Muscle of back (tissue), 11 donors: ENCODE measurements around the gene ANKFN1. TPM values are rescaled to one million over a fixed set of nuclear protein-coding genes. Genes with fewer than 3 reads are reported as not detected.
A peak's percentile ranks its signal among the peaks of the same experiment; 100 is the strongest.

ENCODE experiments used
- DNase-seq, 3 donors: peaks; one replicate each; pipeline versions ENCODE4 v3.0.0 to v3.0.0-alpha.2; 2013
- polyA plus RNA-seq, 10 donors: library from polyadenylated mRNA; unstranded; fragments of 120-200 nt; gene quantifications; one replicate each; pipeline ENCODE4 v1.2.1, GENCODE V29; 2013; ENCODE audit not compliant: insufficient read length in 10 of 10

The ANKFN1 gene
- polyA plus RNA-seq, 10 donors = 0.40 to 8.7 (median 3.4) TPM

DNA sequence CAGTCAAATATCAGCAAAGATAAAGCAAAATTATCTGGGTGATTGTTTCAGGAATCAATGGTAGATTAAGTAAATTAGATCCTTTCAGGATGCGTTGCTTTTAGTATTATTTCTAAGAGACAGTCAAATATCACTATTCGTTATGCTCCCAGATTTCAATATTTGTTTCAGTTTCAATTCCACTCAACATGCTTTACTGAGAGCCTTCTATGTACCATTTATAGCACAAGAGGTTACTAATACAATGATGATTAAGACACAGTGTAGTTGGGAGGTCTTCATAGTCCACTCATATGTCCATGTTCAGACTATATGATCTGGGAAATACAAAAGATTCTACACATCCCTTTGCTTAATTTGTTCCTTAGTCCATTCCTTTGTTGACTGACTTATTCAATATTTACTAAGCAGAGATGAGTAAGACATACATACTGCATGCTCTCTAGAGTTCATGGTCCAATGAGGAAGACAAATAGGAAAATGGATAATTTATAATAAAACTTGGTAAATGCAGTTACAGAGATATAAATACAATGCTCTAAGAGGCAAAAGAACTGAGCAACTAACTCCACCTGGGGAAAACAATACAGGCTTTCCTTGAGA lies 352.0 kb downstream of the ANKFN1 start:
- no peak for DNase-seq

DNA sequence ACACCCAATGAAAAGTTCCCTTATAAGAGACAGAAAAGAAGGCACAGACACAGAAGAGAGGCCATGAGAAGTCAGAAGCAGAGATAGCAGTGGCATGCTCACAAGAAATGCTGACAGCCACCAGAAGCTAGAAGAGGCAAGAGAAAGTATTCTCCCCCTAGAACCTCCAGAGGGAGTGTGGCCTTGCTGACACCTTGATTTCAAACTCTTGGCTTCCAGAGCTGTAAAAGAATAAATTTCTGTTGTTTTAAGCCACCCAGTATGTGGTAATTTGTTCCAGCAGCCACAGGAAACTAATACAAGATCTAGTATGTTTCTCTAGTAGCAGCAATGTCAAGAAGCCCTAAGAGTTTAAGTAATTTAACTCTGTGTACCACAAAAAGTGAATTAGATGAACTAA lies 353.1 kb downstream of the ANKFN1 start:
- no peak for DNase-seq

DNA sequence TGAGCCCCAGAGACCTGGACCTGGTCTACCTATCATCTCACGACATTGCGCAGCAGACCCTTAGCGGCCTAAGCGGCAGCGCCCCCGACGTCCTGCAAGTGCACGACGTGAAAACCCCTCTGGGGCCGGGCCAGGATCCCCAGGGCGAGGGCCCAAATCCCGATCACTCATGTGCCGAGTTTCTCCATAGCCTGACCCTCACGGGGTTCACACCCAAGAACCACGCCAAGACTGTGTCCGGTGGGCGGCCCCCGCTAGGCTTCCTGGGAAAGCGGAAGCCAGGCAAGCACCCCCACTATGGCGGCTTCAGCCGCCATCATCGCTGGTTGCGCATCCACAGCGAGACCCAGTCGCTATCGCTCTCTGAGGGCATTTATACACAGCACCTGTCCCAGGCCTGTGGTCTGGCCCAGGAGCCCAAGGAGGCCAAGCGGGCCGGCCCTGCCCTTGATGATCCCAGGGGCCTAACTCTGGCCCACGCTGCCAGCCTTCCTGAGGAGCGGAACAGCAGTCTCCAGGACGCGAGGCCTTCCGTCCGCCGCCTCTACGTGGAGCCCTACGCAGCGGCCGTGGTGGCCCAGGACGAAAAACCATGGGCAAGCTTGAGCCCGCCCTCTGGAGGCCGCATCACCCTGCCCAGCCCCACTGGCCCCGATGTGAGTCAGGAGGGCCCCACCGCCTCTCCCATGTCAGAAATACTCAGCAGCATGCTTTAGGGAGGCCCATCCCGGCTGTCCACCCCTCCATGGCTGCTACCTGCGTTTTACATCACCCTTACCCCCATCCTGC lies 357.5 kb downstream of the ANKFN1 start:
- no peak for DNase-seq

DNA sequence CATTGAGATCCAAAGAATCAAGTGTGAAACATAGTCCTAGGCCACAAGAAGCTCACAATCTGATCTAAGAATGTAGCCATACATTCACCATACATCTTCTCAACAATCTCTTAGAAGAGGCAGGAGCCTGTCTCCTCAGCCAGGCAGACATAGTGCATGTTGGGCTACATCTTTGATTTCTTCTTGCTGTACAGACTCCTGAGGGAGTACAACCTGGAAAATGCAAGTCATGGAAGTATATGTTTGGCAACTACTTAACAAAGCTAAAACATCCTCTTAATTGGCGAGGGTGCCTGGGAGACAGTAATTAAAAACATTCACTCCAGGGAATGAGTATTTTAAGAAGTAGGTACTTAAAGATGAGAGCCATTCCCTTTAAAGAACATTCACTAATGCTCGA lies 361.0 kb downstream of the ANKFN1 start:
- no peak for DNase-seq

DNA sequence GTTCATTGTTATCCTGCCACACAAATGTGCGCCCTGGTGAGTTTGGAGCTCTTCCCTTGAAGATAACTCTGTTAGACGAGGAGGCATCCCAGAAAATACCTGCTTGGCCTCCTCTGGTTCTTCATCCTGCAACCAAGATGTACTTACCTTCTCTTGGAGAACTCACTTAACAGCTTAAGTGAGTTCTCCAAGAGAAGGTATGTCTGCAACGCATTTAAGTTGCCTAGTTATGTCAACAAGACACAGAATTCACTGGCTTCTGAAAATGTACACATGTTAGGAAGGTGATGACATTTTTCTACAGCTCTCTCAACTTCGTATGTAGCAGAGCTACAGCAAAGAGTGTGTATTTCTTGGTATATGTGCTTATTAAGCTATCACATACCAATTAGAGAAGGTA lies 361.6 kb downstream of the ANKFN1 start:
- DNase-seq = no peak

DNA sequence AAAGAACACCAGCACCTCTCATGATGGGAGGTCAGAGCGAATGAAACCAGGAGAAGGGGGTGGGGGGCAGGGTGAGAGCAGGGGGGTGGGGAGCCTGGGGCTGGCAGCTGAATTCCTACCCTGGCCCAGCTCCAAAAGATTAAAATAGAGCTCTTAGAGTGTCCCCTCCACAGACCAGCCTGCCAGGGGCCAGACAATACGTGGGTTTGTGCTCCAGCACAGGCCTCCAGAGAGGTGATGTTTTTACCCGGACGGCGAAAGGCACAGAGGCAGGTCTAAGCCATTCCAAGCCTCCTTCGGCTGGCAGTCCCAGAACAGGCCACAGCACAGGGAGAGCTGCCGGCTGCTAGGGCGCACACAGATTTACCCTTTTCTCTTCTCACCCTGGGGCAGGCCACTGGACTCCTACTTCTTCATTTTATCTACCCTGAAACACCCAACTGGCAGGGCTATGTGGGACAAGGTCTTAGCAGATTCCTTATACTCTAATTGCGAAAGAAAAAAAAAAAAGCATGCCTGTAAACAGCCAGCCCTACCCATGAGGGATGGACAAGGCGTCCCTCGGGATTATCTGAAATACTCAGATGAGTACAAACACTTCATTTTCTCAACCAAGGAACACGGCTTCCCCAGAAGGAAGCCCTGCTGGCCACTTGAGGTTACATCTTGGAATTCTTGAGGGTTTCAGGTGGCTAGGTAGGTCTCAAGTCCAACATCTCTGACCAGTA lies 368.3 kb downstream of the ANKFN1 start:
- DNase-seq = no peak

DNA sequence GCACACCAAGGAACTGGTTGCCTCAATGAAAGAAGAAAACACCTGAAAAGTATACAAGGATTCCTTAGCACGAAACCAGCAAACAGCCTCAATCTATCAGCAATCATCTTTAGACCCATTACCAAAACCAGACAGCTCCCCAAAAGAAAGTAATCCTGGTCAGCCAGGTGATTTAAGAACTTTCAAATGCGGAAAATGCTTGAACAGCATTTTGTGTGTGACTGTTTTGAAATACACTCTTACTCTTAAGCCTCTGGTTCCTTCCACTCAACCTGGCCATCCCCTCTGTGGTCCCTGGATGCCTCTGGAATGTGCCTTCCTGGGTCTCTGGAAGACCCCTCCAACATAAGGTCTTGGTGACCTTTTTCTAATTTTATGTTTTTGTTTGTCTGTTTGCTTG lies 369.8 kb downstream of the ANKFN1 start:
- DNase-seq = no peak

DNA sequence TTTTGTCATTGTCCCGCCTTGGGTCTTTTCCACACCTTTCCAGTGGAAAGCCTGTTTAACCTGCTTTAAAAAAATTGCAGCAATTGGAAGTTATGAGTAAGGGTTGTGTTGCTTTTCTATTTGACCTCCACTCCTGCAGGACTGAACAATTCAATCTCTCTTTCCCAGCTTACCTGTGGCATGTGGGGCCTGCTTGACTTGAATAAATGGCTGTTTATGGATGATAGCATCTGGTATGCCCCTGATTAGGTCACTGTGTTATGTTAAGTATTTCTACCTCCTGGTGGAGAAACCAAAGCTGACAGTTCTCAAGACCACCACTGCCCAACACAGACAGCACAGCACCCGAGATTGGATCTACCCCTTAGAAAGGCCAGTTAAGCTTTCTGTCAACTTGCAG lies 375.4 kb downstream of the ANKFN1 start:
- DNase-seq = no peak

DNA sequence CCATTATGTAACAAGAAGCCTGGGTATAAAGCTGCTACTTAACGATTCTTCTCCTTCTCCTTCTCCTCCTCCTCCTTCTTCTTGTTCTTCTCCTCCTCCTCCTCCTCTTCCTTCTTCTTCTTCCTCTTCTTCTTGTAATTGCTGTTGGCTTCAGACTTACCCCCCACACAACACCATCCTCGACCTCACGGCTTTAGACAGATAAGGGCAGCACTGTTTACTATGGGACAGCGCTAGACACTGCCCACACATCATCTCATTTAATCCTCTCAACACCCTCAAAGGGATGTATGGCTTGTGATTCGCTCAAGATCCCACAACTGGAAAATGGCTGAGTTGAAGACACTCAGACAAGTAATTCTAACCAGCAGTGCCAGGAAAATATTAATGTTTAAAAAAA lies 379.7 kb downstream of the ANKFN1 start:
- no peak for DNase-seq

DNA sequence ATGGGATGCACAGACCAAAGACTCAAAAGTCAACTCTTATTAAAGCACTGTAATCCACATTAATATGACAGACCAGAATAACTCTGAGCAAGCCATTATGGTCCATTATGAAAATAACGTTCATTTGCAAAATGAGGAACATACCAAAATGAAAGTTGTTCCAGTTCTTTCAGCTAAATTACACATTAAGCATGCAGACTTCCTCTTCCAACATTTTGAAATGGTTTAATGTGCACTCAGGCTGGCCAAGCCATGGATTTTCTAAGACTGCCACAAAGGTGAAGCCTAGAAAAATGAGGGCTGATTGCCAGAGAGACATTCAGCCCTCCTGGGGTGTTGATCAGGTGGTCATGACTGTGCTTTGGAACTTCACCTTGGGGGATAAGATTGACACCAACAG lies 383.5 kb downstream of the ANKFN1 start:
- DNase-seq = no peak

DNA sequence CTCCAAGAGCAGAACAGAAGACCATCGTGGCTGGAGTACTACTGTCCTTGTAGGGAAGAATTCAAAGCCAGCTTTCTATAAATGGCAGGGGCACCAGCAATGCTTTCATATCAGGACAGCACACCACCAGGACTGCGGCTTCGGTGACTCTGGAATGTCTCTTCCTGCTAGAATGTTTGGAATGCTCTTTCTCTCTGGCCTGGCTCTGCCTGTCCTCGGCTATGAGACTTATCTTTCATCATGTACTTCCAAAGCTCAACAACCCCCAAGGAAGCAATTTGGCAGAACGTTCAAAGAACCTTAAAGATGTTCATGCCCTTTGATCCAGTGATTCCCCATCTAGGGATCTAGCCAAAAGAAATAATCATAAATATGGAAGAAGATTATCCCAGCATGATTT lies 387.6 kb downstream of the ANKFN1 start:
- peak in 1 of 3 donors; percentile 22 for DNase-seq

DNA sequence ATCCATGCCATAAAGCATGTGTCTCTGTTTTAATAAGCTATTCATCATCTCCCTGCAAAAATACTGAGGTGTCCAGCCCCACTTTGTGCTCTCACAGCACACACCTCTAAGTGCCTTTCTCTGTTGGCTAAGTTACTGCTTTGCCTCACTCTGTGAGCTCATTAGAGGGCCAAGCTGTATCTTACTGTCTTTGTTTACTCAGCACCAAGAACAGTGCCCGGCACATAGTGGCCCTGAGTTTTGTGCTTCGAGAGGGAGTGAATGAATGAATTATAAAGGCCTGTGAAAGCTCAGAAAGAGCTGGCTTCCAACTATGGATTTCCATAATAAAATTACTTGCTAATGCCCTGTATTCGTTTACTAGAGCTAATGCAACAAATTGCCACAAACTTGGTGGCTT lies 390.0 kb downstream of the ANKFN1 start:
- no peak for DNase-seq

DNA sequence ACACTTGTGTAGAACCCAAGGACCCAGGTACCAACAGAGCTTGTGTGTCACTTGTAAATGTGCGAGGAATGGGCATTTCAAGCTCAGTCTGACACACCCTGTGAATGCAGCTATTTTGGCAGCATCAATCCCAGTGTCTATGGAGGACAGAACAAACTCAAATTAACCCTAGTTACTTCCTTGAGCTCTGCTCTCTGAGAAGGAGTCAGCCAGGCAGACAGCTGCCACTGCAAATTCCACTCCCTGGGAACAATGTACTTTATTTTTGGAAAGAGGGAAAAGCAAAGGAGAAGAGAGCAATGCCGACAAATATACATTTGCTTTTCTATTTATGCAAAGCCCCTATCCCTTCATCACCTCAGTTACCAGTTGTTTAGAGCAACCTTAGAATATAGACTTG lies 391.8 kb downstream of the ANKFN1 start:
- peak in 1 of 3 donors; percentile 15 for DNase-seq

DNA sequence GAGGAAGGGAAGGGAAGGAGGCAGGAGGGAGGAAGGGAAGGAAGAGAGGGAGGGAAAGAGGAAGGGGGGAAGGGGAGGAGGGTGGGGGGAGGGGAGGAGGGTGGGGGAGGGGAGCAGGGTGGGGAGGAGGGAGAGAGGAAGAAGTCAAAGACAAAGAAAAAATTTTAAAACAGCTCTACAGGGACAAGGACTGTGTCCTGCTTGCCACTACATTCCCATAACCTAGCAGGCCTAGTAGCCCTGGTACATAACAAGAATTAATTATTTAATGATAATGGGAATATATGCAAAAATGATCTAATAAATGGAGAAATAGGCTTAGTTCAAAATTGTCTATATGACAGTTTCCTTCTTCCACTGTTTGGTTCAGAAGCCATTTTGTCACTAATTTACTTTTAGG lies 392.7 kb downstream of the ANKFN1 start:
- no peak for DNase-seq

DNA sequence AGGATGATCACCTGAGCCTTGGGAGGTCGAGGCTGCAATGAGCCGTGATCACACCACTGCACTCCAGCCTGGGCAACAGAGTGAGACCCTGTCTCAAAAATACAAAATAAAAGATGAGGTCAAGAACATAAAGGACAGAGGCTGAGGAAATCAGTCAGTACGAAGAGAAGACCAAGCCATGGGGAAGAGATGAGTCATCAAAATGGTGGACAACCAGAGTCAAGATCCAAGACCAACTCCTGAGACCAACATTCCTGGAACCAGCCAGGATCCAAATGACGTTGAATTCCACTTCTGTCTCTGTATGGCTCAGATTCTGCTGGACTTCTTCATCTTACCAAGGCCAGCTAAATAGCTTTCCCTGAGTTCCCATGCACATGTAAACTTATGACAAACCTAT lies 395.4 kb downstream of the ANKFN1 start:
- no peak for DNase-seq

DNA sequence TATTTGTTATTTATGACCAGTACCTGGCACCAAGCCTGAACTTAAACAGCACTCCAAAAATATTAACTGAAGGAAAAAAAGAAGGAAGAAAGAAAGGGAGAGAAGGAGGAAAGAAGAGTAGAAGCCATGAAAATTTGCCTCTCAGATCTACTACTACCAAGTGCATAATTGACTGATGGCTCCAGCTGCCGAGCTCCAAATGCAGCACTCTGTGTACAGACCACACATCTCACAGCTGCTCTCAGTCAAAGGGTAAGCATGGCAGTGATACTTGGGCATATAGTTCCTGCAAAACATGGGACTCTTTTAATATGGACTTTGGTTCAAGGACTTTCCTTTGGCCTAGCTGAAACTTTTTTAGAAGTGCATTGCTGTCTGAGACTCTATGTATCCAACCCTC lies 396.2 kb downstream of the ANKFN1 start:
- DNase-seq = peak; percentile 30 to 53 (median 37)

DNA sequence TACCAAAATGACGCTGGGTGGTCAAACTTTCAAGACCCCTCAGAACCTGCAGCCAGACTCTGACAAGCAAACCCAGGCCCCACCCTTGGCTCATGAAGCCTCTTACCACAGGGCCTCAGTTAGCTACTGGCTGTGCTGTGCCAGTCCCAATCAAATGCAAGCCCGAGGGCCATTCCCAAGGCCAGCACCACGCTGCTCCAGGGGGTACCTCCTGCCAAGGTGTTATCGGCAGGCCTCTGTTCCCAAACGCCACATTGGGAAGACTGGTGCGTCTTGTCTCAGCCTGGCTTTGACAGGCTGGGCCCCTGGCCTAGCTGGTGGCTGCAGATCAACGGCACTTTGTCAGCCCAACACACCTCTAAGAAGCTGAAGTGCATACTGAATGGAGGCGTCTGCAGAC lies 404.4 kb downstream of the ANKFN1 start:
- DNase-seq = no peak

DNA sequence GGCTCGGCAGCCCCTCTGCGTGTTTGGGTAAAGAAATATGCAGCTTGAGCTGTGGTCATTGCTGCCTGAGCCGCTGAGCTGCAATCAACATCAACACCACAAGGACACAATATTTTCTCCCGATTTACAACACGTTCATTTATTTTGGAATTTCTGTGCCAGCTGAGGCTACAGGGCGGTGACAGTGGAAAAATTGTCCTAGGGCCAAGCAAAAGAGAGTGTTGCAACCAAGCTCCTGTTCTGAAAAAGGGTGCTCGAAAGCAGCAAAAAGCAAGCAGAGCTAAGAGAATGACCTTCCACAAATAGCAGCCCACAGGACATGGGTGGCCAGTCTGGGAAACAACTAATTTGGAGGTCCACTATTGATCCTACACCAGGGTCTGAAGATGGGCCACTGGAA lies 404.8 kb downstream of the ANKFN1 start:
- no peak for DNase-seq
